ENCODE results near the gene ADD3.
"Not testable (repeated sequence)": the region's sequence is repeated elsewhere in the genome, so short reads cannot be mapped to it uniquely, and the experiment has no call there.

ADD3 gene

GRCh38 chr10:110035070-110035921 is 27.5 kb downstream of the ADD3 start:
- DNase-seq = no peak

DNA sequence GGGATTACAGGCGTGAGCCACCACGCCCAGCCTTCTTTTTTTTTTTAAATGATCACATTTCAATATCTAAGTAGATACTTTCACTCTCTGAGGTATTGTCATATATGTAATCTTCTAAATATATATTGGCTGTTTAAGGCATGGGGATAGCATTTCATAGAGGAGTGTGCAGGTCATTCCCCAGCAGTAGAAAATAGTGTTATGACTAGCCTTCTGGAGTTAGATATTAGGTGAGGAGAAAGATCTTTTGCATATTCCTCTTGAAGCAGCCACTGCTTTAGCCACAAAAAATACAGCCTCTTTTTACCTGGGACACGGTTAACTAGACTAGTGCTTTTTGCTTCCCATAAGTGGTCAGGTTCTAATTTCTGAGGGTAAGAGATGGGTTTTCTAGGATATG is 28.9 kb downstream of the ADD3 start:
- no peak for DNase-seq

GRCh38 chr10:110039254-110039653 is 31.5 kb downstream of the ADD3 start:
- no peak for DNase-seq

DNA sequence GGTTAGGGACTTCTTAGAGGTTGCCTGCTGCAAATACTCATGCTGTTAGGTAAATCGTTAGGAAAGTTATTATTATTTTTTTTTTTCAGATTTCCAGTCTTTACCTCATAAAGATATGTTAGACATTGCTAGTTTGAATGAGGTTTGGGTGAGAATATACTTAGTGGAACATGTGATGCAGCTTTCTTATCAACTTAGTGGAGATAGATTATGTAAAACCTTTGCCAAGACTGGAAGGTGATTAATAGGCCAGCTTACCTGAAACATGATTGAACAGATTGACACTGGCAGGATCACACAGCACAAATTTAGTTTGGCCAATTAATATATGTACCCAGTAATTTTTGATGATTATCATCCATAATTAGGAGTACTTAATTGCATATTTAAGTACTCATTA is 32.3 kb downstream of the ADD3 start:
- DNase-seq = no peak

GRCh38 chr10:110040767-110041478 is 33.1 kb downstream of the ADD3 start:
- no peak for DNase-seq

GRCh38 chr10:110041479-110041829 is 33.7 kb downstream of the ADD3 start:
- no peak for DNase-seq

DNA sequence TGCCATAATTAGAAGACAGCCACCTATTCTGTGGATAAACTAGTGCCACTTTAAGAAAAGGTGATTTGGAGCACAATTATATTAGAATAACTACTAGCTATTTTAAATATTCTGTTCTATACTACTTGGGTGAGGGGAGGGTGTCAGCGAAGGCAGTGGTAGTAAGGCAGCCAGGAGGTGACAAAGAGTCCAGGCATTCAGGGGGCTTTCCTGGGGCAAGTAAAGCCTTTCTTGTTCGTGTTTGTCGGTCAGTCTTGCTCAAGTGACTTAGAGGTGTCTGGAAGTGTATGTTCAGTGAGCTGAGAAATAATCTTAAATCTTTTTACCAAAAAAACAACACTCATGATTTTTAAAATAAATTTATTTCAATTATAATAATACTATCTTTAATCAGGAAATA is 34.4 kb downstream of the ADD3 start:
- no peak for DNase-seq

DNA sequence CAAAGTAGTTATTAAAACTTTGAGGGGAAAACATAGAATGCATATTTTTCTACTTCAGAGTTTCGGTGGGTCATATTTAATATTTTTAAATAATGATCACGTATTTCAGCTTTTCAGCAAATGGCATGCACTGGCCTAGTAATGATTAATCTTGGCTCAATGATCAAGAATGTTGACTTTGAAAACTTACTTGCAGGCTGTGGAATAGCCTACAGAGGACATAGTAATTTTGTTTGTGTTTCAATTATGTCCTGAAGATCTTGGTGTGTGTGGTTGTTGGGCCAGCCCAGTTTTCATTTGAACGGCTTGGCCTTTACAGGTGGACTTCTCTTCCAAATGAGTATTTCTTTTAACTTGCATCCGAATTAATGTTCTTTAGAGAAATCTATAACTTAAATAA is 35.1 kb downstream of the ADD3 start:
- no peak for DNase-seq

DNA sequence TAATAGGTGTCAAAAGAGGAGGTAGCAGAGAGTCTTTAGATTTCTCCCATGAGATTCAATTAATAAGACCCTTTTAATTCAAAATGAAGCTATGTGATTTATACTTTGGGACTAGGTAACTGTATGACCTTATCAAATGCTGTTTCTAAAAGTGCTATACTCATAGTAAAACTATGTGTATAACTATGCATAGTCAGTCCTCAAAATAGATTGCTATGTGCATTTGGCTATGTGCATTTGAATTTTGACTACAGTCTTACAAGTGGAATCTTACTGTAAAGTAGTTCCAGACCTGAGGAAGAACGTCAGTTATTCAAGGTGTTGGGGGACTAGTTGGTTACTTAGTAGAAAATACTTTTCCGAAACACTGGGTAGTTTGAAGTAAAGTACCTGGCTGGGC is 36.9 kb downstream of the ADD3 start:
- no peak for DNase-seq

- no peak for DNase-seq
These were observed 38.0 kb downstream of the ADD3 start for GRCh38 chr10:110045772-110046171.

DNA sequence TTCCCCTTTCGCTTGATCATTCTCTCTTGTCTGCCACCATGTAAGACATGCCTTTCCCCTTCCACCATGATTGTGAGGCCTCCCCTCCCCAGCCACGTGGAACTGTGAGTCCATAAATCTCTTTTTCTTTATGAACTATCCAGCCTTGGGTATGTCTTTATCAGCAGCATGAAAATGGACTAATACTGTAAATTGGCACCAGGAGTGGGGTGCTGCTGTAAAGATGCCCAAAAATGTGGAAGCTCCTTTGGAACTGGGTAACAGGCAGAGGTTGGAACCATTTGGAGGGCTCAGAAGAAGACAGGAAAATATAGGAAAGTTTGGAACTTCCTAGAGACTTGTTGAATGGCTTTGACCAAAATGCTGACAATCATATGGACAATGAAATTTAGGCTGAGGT is 40.4 kb downstream of the ADD3 start:
- DNase-seq = not testable (repeated sequence)

GRCh38 chr10:110048781-110049180 is 41.0 kb downstream of the ADD3 start:
- no peak for DNase-seq

DNA sequence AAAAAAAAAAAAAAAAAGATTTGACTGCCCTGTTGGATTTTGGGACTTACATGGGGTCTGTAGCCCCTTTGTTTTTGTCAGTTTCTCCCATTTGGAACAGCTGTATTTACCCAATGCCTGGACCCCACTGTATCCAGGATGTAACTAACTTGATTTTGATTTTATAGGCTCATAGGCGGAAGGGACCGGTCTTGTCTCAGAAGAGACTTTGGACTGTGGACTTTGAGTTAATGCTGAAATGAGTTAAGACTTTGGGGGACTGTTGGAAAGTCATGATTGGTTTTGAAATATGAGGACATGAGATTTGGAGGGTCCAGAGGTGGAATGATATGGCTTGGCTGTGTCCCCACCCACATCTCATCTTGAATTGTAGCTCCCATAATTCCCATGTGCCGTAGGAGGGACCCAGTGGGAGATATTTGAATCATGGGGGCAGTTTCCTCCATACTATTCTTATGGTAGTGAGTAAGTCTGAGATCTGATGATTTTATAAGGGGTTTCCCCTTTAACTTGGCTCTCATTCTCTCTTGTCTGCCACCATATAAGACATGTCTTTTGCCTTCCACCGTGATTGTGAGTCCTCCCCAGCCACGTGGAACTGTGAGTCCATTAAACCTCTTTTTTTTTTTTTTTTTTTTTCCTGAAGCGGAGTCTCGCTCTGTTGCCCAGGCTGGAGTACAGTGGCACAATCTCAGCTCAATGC is 42.3 kb downstream of the ADD3 start:
- not testable (repeated sequence) for DNase-seq

DNA sequence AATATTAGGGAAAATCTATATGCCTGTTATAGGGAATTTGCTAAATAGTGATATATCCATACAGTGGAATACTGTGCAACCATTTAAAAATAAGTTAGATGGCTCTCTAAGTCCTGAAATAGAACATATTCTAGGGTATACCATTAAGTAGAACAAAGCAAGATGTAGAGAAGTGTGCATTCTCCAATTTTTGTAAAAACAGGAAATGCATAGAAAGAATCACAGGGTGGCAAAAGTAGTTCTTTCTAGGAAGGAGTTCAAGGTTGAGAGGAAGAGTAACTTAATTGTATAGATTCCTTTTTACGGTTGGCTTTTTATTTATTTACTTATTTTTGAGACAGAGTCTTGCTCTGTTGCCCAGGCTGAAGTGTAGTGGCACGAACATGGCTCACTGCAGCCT is 43.7 kb downstream of the ADD3 start:
- no peak for DNase-seq

GRCh38 chr10:110052916-110053315 is 45.1 kb downstream of the ADD3 start:
- no peak for DNase-seq

GRCh38 chr10:110056822-110057221 is 49.0 kb downstream of the ADD3 start:
- DNase-seq = no peak

DNA sequence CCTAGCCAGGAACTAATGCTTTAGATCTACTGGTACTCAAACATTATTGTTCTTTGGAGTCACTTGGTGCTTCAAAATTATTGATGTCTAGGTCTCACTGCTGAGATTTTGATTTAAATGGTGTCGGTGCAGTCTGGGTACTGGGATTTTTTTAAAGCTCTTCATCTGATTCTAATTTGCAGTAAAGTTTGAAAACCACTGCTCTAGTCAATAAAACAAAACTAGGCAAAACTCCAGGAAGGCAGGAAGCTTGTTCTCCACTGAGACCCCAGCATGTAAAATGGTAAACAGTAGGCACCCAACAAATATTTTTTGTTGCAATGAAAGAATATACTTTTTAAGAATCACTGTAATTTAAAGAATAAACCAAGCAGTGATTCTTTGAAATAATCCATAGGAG is 49.7 kb downstream of the ADD3 start:
- DNase-seq = no peak

DNA sequence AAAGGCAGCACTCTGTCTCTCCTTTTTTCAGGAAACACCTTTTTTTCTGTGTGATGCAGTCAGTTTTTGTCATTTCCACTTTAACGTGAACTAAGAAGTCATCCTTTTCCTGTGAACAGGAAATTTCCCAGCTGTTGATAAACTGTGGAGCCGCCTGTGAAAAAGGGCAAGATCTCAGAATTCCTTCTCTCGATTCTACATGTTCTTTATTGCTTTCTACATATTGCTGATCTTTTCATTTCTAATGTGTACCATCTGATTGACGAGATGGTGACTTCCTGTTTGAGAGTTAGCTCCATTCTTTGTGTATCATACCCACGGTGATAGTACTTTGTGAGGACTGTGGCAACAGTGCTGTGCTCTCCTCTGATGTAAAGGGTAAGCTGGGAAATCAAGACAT is 50.4 kb downstream of the ADD3 start:
- no peak for DNase-seq

- DNase-seq = no peak
These were observed 52.1 kb downstream of the ADD3 start for GRCh38 chr10:110059925-110060324.

DNA sequence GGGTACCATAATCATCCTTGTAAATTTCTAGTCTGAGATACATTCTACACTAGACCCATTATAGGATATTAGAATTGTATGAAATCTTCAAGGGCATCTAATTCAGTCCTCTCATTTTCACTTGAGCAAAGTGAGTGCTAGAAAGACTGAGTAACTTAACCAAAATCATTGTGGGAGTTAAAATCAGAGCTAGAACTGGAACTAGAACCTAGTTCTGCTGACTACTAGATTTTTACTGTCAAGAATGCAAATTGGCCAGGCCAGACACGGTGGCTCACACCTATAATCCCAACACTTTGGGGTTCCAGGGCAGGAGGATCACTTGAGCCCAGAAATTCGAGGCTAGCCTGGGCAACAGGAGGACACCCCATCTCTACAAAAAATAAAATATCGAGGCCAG is 53.9 kb downstream of the ADD3 start:
- DNase-seq = no peak

- no peak for DNase-seq
These were observed 57.5 kb downstream of the ADD3 start for GRCh38 chr10:110065269-110065668.

DNA sequence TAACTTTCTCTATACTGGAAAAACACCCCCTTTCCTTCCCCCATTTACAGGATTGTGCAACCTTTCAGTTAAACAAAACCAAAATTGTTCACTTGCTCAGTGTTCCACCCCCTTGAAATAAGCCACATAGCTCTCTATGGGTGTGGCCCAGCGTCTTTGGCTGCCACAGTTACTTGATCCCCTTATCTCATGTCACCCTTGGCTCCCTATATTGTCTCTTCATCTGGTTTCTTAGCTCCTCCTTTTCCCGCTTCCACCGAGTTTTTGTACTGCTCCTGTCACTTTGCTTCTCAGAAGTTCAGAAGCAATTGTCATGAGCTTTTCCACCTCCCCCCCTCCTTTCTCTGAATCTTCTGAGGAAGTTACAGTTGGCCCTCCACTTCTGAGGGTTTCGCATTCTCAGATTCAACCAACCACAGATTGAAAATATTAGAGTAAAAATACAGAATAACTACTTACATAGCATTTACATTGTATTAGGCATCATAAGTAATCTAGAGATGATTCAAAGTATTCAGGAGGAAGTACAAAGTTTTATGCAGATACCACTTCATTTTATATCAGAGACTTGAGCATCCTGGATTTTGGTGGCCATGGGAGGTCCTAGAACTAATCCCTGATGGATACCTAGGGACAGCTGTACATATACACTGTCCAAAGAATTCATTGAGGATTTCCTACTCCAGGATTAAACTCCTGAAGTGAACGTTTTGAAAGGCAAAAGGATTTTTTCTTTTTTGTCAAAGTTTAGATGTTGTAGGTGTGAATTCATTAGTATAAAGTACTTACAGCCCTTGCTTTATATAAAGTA is 60.4 kb downstream of the ADD3 start:
- DNase-seq = no peak

DNA sequence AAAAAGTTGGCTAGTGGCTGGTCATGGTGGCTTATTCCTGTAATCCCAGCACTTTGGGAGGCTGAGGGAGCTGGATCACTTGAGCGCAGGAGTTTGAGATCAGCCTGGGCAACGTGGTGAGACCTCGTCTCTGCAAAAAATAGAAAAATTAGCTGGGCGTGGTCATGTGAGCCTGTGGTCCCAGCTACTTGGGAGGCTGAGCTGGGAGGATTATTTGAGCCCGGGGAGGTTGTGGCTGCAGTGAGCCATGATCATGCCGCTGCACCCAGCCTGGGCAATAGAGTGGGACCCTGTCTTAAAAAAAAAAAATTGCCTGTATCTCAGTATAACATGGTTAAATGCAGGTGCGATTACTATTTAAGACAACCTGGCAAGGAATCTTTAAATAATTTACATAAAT is 61.0 kb downstream of the ADD3 start:
- DNase-seq = no peak

Data from hippocampal formation (tissue), 2 donors.